ENCODE results near the gene GVQW3. TPM values are rescaled to one million over a fixed set of nuclear protein-coding genes. Genes with fewer than 3 reads are reported as not detected.

Gene GVQW3
- total and polyA plus RNA-seq, 2 of the 8 experiments (the other 6 are each of a cell fraction or from before 2014, with no cell fraction given) = 5.5 to 8.1 TPM

DNA sequence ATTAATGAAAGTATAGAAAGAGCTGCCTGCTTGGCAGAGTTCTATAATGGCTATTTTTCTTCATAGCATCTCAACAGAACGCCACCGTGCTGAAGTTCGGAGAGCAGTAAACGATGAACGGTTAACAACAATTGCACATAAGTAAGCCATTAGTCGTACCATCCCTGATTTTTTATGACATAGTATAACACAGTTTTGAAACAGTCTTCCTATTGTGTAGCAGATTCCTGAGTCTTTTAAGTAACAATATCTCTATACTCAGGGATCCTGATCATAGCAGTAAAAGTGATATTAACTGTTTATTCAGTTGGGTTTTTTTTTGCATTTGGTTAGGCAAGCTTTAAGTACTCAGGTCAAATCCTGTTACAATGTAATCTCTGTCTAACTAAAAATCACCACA, 72.1 kb downstream of the GVQW3 start:
- no peak overlapping the region; the same call in 1 of the 2 replicates for H3K18ac ChIP-seq (ENCODE audit: extremely low read depth, low read length)
- DNase-seq (ENCODE audit: low read depth in 1 of 2, low spot score in 2 of 2) (no peak), FAIRE-seq (no peak)
- no peak overlapping the region for H2AK5ac ChIP-seq (ENCODE audit: low read depth, low read length)
- H3K4me3 ChIP-seq (ENCODE audit: extremely low read depth in 1 of 4, insufficient read depth in 2 of 4, low read depth in 3 of 4, low read length in 4 of 4) = no peak overlapping the region
- no peaks in the 10 kb centered on the region for H3K23me2 ChIP-seq (ENCODE audit: low read depth, low read length)
- H2BK15ac ChIP-seq (ENCODE audit: low read length) = no peak overlapping the region
- ChIA-PET CTCF (ENCODE audit: partially characterized antibody) (interaction anchor here (1.3 kb wide), 1 partner anchor 10 kb away, joined by 4 read pairs; no protein-coding TSS in a partner anchor), POLR2A (ENCODE audit: partially characterized antibody) (interaction anchor here (5.0 kb wide), 1 partner anchor 9 kb away, joined by 87 read pairs; the partner anchor contains the start of gene EMSY)
- peak overlapping the region; percentile 86 for H4K5ac ChIP-seq (ENCODE audit: insufficient read length, low read depth, low read length)
- H3K9me3 ChIP-seq (ENCODE audit: insufficient read depth in 2 of 2, low read depth in 1 of 2, low read length in 1 of 2) = no peaks in the 10 kb centered on the region
- no peaks in the 10 kb centered on the region for H4K20me1 ChIP-seq (replicated peaks in 1 of 2; ENCODE audit: control insufficient read depth in 1 of 2, insufficient read depth in 2 of 2, low read length in 2 of 2)
- H2BK5ac ChIP-seq (ENCODE audit: low read depth, low read length) = no peak overlapping the region
- H3K27ac ChIP-seq (ENCODE audit: low read depth, low read length) = peak overlapping the region; percentile 33; the same call in 1 of the 2 replicates
- peaks cover 0 to 60% of the 10 kb centered on the region in 2 experiments; a peak in 2 of 4 replicates for H3K79me2 ChIP-seq (ENCODE audit: control insufficient read depth in 1 of 2, insufficient read depth in 2 of 2, low read length in 2 of 2)
- no peak overlapping the region for H3K23ac ChIP-seq (ENCODE audit: insufficient read length)
- no peak overlapping the region for H2AFZ ChIP-seq (ENCODE audit: low read length)
- no peak overlapping the region for H3K9ac ChIP-seq (replicated peaks in 1 of 4; ENCODE audit: extremely low read depth in 1 of 4, low read depth in 3 of 4, low read length in 3 of 4)
- H4K91ac ChIP-seq (replicated peaks; ENCODE audit: insufficient read length, low read length) = no peak overlapping the region
- H3K4me1 ChIP-seq (replicated peaks in 1 of 4; ENCODE audit: control insufficient read depth in 3 of 4, insufficient read depth in 4 of 4, low read length in 3 of 4) = peaks cover 2 to 31% (median 17%) of the 10 kb centered on the region in 4 experiments; a peak in 6 of 7 replicates
- 95% methylated on average over 6 of the region's 6 CpGs; no CpG with 5 or more reads in 1 of the 2 experiments for WGBS, 2 experiments (ENCODE audit: extremely low coverage in 1 of 2, insufficient coverage in 1 of 2, insufficient read length in 1 of 2, insufficient replicate concordance in 2 of 2, low coverage in 1 of 2, low lambda C conversion rate in 2 of 2, missing lambda C conversion rate in 1 of 2)
- no peak overlapping the region; the same call in 1 of the 2 replicates for H4K8ac ChIP-seq (ENCODE audit: extremely low read depth, insufficient read depth, low read length)
- no peak overlapping the region for H3K14ac ChIP-seq (ENCODE audit: insufficient read length)
- TF ChIP-seq SIX5 (IDR thresholded peaks at IDR 0.05; ENCODE audit: low read depth, low read length) (no peak), ASH2L (IDR thresholded peaks at IDR 0.05; ENCODE audit: low read length) (no peak), RAD21 (IDR thresholded peaks at IDR 0.05 in 1 of 2, conservative IDR thresholded peaks at IDR 0.05 in 1 of 2; ENCODE audit: low read depth in 2 of 2, low read length in 2 of 2) (no peak), PHF8 (conservative IDR thresholded peaks at IDR 0.05; ENCODE audit: low read depth, low read length) (no peak), SP2 (IDR thresholded peaks at IDR 0.05; ENCODE audit: low read length) (no peak), TCF12 (IDR thresholded peaks at IDR 0.05; ENCODE audit: low read depth, low read length) (no peak), EP300 (IDR thresholded peaks at IDR 0.05; ENCODE audit: borderline replicate concordance in 1 of 2, low read depth in 2 of 2, low read length in 2 of 2) (no peak)
- TF ChIP-seq, protein P1, sequence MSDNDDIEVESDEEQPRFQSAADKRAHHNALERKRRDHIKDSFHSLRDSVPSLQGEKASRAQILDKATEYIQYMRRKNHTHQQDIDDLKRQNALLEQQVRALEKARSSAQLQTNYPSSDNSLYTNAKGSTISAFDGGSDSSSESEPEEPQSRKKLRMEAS (IDR thresholded peaks at IDR 0.05) = no peak
- H3K56ac ChIP-seq (replicated peaks; ENCODE audit: insufficient read length, low read depth, low read length) = no peak overlapping the region
- 0 out of 2 replicates have a peak overlapping the region, but pooled peaks have one; percentile 77 for H2BK20ac ChIP-seq (ENCODE audit: low read length)
- H2BK120ac ChIP-seq (replicated peaks; ENCODE audit: low read depth, low read length) = no peak overlapping the region
- no peaks in the 10 kb centered on the region for H3K27me3 ChIP-seq (replicated peaks in 1 of 4; ENCODE audit: control insufficient read depth in 3 of 4, extremely low read depth in 1 of 4, insufficient read depth in 3 of 4, low read length in 3 of 4)
- peak overlapping the region; percentile 52; the same call in 1 of the 2 replicates for H2BK12ac ChIP-seq (ENCODE audit: low read depth, low read length)
- peaks cover 0 to 27% (median 3%) of the 10 kb centered on the region in 4 experiments; a peak in 3 of 8 replicates for H3K36me3 ChIP-seq (ENCODE audit: control insufficient read depth in 2 of 4, insufficient read depth in 4 of 4, low read length in 3 of 4)
- H3K4ac ChIP-seq (replicated peaks; ENCODE audit: insufficient read length, low read depth, low read length) = no peak overlapping the region
- no peaks in the 10 kb centered on the region for H3K79me1 ChIP-seq (ENCODE audit: low read depth, low read length)
- no peak overlapping the region for H3K4me2 ChIP-seq (ENCODE audit: insufficient read depth in 1 of 2, low read depth in 2 of 2, low read length in 2 of 2)

Measured in H1 (cell line).